ENCODE results near the gene C17orf67. TPM values are rescaled to one million over a fixed set of nuclear protein-coding genes. Genes with fewer than 3 reads are reported as not detected.

The C17orf67 gene
- total RNA-seq, 4 donors from 2014 or later = 0.24 to 1.2 (median 1.2) TPM

DNA sequence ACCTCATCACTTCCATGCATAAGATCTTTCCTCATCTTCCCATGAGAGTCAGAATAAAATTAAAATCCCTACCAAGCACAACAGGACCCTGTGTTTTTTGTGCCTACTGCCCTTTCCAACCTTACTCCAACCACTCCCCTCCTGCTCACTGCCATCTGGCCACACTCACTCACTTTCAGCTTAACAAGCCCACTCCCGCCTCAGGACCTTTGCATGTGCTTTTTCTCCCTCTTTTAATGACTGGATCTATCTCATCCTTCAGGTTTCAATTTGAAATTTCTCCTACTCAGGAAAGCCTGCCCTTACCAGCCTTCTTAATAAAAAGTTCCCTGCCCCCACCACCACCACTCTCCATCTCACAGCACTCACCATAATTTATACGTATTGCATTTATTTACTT lies 14.7 kb downstream of the C17orf67 start:
- no peaks in the 10 kb centered on the region for H3K27me3 ChIP-seq
- no peaks in the 10 kb centered on the region for H3K36me3 ChIP-seq
- no peak for DNase-seq
- H3K27ac ChIP-seq = no peak overlapping the region
- peaks cover 0 to 9% of the 10 kb centered on the region in 2 donors for H3K4me1 ChIP-seq
- H3K9me3 ChIP-seq = no peaks in the 10 kb centered on the region
- 93 to 94% methylated on average over 2 of the region's 2 CpGs for WGBS, 2 donors
- intact Hi-C loops (cut with DNase I) = loop anchor here (5.0 kb wide), 1 partner anchor 123 kb away; no protein-coding TSS in a partner anchor
- TF ChIP-seq, protein P1, sequence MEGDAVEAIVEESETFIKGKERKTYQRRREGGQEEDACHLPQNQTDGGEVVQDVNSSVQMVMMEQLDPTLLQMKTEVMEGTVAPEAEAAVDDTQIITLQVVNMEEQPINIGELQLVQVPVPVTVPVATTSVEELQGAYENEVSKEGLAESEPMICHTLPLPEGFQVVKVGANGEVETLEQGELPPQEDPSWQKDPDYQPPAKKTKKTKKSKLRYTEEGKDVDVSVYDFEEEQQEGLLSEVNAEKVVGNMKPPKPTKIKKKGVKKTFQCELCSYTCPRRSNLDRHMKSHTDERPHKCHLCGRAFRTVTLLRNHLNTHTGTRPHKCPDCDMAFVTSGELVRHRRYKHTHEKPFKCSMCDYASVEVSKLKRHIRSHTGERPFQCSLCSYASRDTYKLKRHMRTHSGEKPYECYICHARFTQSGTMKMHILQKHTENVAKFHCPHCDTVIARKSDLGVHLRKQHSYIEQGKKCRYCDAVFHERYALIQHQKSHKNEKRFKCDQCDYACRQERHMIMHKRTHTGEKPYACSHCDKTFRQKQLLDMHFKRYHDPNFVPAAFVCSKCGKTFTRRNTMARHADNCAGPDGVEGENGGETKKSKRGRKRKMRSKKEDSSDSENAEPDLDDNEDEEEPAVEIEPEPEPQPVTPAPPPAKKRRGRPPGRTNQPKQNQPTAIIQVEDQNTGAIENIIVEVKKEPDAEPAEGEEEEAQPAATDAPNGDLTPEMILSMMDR (IDR thresholded peaks at IDR 0.05) = no peak
- no peak for TF ChIP-seq POLR2A (IDR thresholded peaks at IDR 0.05)
- H3K4me3 ChIP-seq (replicated peaks in 1 of 3) = no peak overlapping the region

DNA sequence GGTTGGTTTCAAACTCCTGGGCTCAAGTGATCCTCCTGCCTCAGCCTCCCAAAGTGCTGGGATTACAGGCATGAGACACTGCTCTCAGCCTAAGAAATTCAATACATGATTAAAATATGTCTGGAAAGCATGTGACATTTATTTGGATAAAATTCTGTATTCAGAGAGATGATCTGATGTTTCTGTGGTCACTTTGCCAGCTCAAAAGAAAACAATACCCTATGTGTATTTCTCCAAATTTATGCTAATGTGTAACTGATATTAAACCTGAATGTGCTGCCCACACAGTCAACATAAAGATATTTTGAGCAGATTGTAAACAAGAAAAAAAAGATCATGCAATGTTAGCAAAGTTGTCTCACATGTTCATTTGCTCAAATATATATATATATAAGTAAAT lies 16.7 kb downstream of the C17orf67 start:
- Histone ChIP-seq H3K27me3 (no peaks in the 10 kb centered on the region), H3K4me3 (replicated peaks in 1 of 3) (no peak overlapping the region), H3K36me3 (no peaks in the 10 kb centered on the region), H3K4me1 (peaks cover 0 to 9% of the 10 kb centered on the region in 2 donors), H3K9me3 (no peaks in the 10 kb centered on the region), H3K27ac (no peak overlapping the region)
- intact Hi-C loops (cut with DNase I) = loop anchor here (5.0 kb wide), 1 partner anchor 125 kb away; no protein-coding TSS in a partner anchor
- no peak for DNase-seq
- no peak for TF ChIP-seq POLR2A (IDR thresholded peaks at IDR 0.05)
- TF ChIP-seq, protein P1 (IDR thresholded peaks at IDR 0.05) = no peak

DNA sequence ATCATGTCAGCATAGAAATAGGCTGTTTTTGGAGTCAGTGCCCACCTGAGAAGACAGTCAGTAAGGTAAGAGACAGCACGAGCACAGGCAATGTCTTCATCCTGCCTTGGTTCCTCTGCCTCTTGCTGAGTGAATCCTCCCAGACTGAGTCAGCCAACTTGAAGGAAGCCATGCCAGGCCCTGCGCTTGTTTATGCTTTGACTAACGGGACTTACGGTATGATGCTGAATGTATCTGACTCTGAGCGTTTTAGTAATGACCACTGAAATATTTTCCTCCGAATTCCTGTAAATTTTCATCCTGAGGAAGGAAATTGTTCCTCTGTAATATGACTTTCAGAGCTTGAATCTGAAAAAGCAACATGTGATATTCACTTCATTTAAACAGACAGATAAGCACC lies 18.0 kb downstream of the C17orf67 start:
- Histone ChIP-seq H3K27me3 (no peaks in the 10 kb centered on the region), H3K27ac (no peak overlapping the region), H3K9me3 (no peaks in the 10 kb centered on the region), H3K4me3 (replicated peaks in 1 of 3) (no peak overlapping the region), H3K4me1 (peaks cover 0 to 9% of the 10 kb centered on the region in 2 donors), H3K36me3 (no peaks in the 10 kb centered on the region)
- 83 to 87% methylated on average over 6 of the region's 6 CpGs for WGBS, 2 donors
- no peak for DNase-seq
- intact Hi-C loops (cut with DNase I) = loop anchor here (5.0 kb wide), 1 partner anchor 127 kb away; no protein-coding TSS in a partner anchor
- TF ChIP-seq, protein P1 (IDR thresholded peaks at IDR 0.05) = no peak
- TF ChIP-seq POLR2A (IDR thresholded peaks at IDR 0.05) = no peak

DNA sequence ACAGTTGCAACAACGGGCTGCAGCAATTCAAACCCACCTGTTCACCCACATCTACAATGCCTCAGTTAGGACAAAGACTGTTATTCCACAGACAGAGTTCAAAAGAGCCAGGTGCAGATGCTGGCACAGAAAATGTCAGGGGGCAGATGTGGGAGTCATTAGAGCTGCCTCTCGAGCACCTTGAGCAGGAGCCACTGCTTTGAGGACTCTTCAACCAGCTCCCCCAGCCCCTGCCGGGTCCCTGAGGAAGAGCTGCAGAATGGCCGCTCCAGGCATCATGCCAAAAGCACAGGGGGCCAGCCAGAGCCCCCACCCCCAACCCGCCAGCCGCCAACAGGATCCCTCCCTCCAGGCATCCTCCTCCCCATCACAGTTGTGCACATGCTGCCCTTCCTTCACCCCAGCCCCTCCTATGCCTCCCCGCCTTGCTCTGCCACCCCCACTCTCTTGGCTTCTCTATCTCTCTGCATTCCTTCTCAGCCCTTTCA lies 20.8 kb downstream of the C17orf67 start:
- Histone ChIP-seq H3K9me3 (no peaks in the 10 kb centered on the region), H3K4me3 (replicated peaks in 1 of 3) (no peak overlapping the region), H3K4me1 (no peaks in the 10 kb centered on the region), H3K36me3 (no peaks in the 10 kb centered on the region), H3K27me3 (no peaks in the 10 kb centered on the region), H3K27ac (no peak overlapping the region)
- 40 to 49% methylated on average over 7 of the region's 7 CpGs for WGBS, 2 donors
- no peak for DNase-seq
- intact Hi-C loops (cut with DNase I) = no loop called here
- TF ChIP-seq POLR2A (IDR thresholded peaks at IDR 0.05) = no peak
- TF ChIP-seq, protein P1 (IDR thresholded peaks at IDR 0.05) = no peak

DNA sequence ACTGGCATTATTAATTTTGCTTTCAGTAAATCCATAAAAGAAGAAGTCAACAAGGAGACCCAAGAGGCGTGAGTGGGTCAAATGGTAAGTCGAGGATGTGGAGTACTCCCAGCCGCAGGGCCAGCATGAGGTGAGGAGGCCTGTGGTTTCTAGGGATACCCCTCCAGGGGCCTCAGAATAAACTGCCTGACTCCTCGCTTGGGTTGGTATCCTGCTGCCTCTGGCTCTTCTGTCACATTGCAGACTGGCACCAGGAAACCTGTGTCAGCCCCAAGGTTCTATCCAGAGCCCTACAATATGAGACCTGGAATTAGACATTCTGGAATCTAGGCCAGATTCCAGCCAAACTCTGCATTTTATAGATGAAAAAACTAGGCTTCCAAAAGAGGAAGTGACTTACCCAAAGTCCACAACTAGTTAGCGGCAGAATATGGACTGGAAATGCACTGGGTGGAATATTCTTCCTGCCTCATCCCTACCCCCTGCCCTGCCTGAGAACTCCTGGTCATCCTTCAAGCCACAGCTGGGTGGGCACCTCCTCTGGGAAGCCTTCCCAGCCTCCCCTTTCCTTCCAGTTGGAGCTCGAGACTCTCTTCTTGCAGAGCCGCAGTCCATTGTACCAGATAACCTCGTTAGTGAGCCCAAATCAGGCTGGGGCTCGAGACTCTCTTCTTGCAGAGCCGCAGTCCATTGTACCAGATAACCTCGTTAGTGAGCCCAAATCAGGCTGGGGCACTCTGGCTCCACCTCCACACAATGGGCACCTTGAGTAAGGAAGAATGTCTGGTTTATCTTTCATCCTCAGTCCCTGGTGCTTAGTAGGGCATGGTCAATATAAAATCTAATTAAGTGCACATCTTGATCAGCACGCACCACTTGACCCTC lies 22.6 kb downstream of the C17orf67 start:
- H3K4me1 ChIP-seq = no peaks in the 10 kb centered on the region
- H3K27ac ChIP-seq = no peak overlapping the region
- H3K9me3 ChIP-seq = no peaks in the 10 kb centered on the region
- intact Hi-C loops (cut with DNase I) = no loop called here
- 92 to 95% methylated on average over 12 of the region's 12 CpGs for WGBS, 2 donors
- H3K27me3 ChIP-seq = no peaks in the 10 kb centered on the region
- no peak for DNase-seq
- H3K4me3 ChIP-seq (replicated peaks in 1 of 3) = no peak overlapping the region
- H3K36me3 ChIP-seq = no peaks in the 10 kb centered on the region
- TF ChIP-seq, protein P1 (IDR thresholded peaks at IDR 0.05) = no peak
- TF ChIP-seq POLR2A (IDR thresholded peaks at IDR 0.05) = no peak
